Measurements from ENCODE around the gene CCDC43. TPM values are rescaled to one million over a fixed set of nuclear protein-coding genes. Genes with fewer than 3 reads are reported as not detected.

Gene CCDC43
- total and polyA plus RNA-seq, 2 of the 13 experiments (the other 11 are each of a cell fraction or from before 2014, with no cell fraction given) = 17.5 to 94.8 TPM

DNA sequence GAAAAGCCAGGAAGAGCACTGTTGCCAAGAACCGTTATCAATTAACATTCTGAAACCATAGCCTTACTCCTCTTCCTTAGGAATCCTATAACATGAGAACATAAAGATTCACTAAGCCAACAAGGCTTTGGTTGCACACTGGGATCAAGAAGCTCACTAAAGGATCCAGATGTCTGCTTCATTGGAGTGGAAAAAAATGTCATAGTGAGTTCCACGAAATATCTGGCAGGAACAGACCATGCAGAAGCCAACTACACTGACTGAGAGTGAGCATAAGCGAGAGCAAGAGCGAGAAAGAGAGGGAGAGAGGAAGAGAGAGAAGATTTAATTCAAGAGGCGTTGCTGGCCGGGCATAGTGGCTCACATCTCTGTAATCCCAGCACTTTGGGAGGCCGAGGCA is 46.7 kb downstream of the CCDC43 start:
- H3K27ac ChIP-seq (ENCODE audit: extremely low read length, insufficient read depth, low read length) = no peak overlapping the region
- no peak for FAIRE-seq
- no peak for DNase-seq (ENCODE audit: low spot score)
- TF ChIP-seq SIX1 (CRISPR knock-in tag; IDR thresholded peaks at IDR 0.05; ENCODE audit: borderline replicate concordance) = no peak
- TF ChIP-seq, protein P1, sequence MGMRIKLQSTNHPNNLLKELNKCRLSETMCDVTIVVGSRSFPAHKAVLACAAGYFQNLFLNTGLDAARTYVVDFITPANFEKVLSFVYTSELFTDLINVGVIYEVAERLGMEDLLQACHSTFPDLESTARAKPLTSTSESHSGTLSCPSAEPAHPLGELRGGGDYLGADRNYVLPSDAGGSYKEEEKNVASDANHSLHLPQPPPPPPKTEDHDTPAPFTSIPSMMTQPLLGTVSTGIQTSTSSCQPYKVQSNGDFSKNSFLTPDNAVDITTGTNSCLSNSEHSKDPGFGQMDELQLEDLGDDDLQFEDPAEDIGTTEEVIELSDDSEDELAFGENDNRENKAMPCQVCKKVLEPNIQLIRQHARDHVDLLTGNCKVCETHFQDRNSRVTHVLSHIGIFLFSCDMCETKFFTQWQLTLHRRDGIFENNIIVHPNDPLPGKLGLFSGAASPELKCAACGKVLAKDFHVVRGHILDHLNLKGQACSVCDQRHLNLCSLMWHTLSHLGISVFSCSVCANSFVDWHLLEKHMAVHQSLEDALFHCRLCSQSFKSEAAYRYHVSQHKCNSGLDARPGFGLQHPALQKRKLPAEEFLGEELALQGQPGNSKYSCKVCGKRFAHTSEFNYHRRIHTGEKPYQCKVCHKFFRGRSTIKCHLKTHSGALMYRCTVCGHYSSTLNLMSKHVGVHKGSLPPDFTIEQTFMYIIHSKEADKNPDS (CRISPR knock-in tag; IDR thresholded peaks at IDR 0.05) = no peak
- TF ChIP-seq MLLT10 (CRISPR knock-in tag; IDR thresholded peaks at IDR 0.05) = no peak
- TF ChIP-seq, protein P2, sequence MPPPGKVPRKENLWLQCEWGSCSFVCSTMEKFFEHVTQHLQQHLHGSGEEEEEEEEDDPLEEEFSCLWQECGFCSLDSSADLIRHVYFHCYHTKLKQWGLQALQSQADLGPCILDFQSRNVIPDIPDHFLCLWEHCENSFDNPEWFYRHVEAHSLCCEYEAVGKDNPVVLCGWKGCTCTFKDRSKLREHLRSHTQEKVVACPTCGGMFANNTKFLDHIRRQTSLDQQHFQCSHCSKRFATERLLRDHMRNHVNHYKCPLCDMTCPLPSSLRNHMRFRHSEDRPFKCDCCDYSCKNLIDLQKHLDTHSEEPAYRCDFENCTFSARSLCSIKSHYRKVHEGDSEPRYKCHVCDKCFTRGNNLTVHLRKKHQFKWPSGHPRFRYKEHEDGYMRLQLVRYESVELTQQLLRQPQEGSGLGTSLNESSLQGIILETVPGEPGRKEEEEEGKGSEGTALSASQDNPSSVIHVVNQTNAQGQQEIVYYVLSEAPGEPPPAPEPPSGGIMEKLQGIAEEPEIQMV (CRISPR knock-in tag; IDR thresholded peaks at IDR 0.05; ENCODE audit: low read depth) = no peak
- no peak for TF ChIP-seq MYC (CRISPR knock-in tag; IDR thresholded peaks at IDR 0.05; ENCODE audit: borderline replicate concordance)
- TF ChIP-seq, protein P3, sequence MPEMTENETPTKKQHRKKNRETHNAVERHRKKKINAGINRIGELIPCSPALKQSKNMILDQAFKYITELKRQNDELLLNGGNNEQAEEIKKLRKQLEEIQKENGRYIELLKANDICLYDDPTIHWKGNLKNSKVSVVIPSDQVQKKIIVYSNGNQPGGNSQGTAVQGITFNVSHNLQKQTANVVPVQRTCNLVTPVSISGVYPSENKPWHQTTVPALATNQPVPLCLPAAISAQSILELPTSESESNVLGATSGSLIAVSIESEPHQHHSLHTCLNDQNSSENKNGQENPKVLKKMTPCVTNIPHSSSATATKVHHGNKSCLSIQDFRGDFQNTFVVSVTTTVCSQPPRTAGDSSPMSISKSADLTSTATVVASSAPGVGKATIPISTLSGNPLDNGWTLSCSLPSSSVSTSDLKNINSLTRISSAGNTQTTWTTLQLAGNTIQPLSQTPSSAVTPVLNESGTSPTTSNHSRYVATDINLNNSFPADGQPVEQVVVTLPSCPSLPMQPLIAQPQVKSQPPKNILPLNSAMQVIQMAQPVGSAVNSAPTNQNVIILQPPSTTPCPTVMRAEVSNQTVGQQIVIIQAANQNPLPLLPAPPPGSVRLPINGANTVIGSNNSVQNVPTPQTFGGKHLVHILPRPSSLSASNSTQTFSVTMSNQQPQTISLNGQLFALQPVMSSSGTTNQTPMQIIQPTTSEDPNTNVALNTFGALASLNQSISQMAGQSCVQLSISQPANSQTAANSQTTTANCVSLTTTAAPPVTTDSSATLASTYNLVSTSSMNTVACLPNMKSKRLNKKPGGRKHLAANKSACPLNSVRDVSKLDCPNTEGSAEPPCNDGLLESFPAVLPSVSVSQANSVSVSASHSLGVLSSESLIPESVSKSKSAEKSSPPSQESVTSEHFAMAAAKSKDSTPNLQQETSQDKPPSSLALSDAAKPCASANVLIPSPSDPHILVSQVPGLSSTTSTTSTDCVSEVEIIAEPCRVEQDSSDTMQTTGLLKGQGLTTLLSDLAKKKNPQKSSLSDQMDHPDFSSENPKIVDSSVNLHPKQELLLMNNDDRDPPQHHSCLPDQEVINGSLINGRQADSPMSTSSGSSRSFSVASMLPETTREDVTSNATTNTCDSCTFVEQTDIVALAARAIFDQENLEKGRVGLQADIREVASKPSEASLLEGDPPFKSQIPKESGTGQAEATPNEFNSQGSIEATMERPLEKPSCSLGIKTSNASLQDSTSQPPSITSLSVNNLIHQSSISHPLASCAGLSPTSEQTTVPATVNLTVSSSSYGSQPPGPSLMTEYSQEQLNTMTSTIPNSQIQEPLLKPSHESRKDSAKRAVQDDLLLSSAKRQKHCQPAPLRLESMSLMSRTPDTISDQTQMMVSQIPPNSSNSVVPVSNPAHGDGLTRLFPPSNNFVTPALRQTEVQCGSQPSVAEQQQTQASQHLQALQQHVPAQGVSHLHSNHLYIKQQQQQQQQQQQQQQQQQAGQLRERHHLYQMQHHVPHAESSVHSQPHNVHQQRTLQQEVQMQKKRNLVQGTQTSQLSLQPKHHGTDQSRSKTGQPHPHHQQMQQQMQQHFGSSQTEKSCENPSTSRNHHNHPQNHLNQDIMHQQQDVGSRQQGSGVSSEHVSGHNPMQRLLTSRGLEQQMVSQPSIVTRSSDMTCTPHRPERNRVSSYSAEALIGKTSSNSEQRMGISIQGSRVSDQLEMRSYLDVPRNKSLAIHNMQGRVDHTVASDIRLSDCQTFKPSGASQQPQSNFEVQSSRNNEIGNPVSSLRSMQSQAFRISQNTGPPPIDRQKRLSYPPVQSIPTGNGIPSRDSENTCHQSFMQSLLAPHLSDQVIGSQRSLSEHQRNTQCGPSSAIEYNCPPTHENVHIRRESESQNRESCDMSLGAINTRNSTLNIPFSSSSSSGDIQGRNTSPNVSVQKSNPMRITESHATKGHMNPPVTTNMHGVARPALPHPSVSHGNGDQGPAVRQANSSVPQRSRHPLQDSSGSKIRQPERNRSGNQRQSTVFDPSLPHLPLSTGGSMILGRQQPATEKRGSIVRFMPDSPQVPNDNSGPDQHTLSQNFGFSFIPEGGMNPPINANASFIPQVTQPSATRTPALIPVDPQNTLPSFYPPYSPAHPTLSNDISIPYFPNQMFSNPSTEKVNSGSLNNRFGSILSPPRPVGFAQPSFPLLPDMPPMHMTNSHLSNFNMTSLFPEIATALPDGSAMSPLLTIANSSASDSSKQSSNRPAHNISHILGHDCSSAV (CRISPR knock-in tag; IDR thresholded peaks at IDR 0.05; ENCODE audit: borderline replicate concordance) = no peak
- no peak for TF ChIP-seq HNF4G (IDR thresholded peaks at IDR 0.05; ENCODE audit: borderline replicate concordance, low read depth, low read length)
- no peak for TF ChIP-seq HNF4G (CRISPR knock-in tag; IDR thresholded peaks at IDR 0.05; ENCODE audit: borderline replicate concordance, low read depth)
- no peak for TF ChIP-seq RBM39 (IDR thresholded peaks at IDR 0.05; ENCODE audit: low read depth, low read length, poor library complexity, severe bottlenecking)
- no peak for TF ChIP-seq ZNF567 (CRISPR knock-in tag; IDR thresholded peaks at IDR 0.05; ENCODE audit: borderline replicate concordance)
- TF ChIP-seq KLF15 (CRISPR knock-in tag; IDR thresholded peaks at IDR 0.05; ENCODE audit: borderline replicate concordance) = no peak
- no peaks in the 10 kb centered on the region for H3K27me3 ChIP-seq (ENCODE audit: control insufficient read depth in 1 of 2, insufficient read depth in 2 of 2, low read length in 2 of 2)
- no peaks in the 10 kb centered on the region for H4K20me1 ChIP-seq (ENCODE audit: insufficient read depth, low read length)
- BruUV-seq (replicated peaks) = no TSS peak
- no peak for ATAC-seq
- no peaks in the 10 kb centered on the region for H3K9me3 ChIP-seq (ENCODE audit: low read length)
- POLR2A ChIA-PET = no interaction called here
- no peak overlapping the region for H2AFZ ChIP-seq (ENCODE audit: low read length)
- H3K36me3 ChIP-seq (replicated peaks in 1 of 2; ENCODE audit: control insufficient read depth in 1 of 2, insufficient read depth in 2 of 2, low read length in 2 of 2) = no peaks in the 10 kb centered on the region
- no peaks in the 10 kb centered on the region for H3K79me2 ChIP-seq (ENCODE audit: insufficient read depth, low read length)
- H3K9ac ChIP-seq (ENCODE audit: insufficient read depth, low read depth, low read length) = no peak overlapping the region
- intact Hi-C loops (cut with micrococcal nuclease; ENCODE audit: unreplicated experiment) = no loop called here
- in situ Hi-C loops (cut with HindIII; ENCODE audit: extremely low pct_ligation_motif_present, low pct_unique_long_range_greater_than_20kb) = no loop called here
- no peak overlapping the region for H3K4me2 ChIP-seq (ENCODE audit: low read depth, low read length)
- no peaks in the 10 kb centered on the region for H3K4me1 ChIP-seq (ENCODE audit: insufficient read depth, low read length)
- CTCF ChIA-PET (ENCODE audit: low intra/inter-chr PET ratio, low total read pairs) = no interaction called here
- WGBS (ENCODE audit: low lambda C conversion rate) = 15% methylated on average over 7 of the region's 7 CpGs
- H3K4me3 ChIP-seq (replicated peaks in 1 of 3; ENCODE audit: insufficient read depth in 1 of 3, low read depth in 2 of 3, low read length in 3 of 3) = no peak overlapping the region
